Measurements from ENCODE around the gene PLXNB1.

DNA sequence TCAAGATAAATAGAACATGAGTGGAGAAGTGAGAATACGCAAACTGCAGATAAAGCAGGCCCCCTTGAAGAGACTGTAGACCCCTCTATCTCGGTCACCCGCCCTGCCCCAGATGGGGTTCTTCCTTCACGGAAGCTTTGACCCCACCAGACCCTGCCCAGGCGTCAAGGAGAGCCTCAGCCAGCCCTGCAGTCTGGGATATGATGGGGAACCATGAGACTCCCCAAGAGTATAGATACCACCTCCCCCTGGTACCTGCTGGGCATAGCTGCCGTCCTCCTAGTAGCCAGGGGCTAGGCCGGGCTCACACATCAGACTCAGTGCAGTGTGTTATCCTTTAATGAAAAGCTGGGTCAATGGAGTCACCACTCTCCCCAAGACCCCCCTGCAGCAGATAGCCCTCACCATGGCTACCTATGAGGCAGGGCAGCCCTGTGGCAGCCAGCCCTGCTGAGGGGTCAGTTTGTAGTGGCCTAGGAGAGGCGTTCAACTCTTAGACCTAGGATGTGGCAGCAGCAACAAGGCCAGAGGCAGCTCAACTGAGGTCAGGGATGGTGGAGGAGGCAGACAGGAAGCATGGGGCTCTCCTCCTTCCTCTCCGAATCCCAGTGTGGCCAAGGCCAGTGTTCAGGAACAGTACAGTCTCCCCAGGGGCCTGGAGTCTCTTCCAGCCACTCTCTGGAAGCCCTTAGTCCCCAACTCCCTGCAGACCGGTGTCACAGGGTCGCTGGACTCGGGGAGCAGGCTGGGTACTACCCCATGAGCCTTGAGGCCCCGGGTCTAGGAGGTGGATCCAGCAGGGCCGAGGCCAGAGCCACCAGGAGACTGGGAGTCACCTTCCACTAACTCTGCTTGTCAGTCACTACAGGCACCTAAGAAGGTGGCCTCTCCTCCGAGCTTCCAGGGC, 26.1 kb downstream of the PLXNB1 start:
- TF ChIP-seq POLR2A (IDR thresholded peaks at IDR 0.05), result no peak
- TF ChIP-seq, protein P1, sequence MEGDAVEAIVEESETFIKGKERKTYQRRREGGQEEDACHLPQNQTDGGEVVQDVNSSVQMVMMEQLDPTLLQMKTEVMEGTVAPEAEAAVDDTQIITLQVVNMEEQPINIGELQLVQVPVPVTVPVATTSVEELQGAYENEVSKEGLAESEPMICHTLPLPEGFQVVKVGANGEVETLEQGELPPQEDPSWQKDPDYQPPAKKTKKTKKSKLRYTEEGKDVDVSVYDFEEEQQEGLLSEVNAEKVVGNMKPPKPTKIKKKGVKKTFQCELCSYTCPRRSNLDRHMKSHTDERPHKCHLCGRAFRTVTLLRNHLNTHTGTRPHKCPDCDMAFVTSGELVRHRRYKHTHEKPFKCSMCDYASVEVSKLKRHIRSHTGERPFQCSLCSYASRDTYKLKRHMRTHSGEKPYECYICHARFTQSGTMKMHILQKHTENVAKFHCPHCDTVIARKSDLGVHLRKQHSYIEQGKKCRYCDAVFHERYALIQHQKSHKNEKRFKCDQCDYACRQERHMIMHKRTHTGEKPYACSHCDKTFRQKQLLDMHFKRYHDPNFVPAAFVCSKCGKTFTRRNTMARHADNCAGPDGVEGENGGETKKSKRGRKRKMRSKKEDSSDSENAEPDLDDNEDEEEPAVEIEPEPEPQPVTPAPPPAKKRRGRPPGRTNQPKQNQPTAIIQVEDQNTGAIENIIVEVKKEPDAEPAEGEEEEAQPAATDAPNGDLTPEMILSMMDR (IDR thresholded peaks at IDR 0.05), result no peak
